DMS79 treated with DMSO at 0.1 percent for 48 hours (cell line): ENCODE measurements around the gene PDE3A.

ENCODE experiments used
- DNase-seq: peaks from one replicate; lab custom pipeline; 2025; lab: John Stamatoyannopoulos, UW

Gene PDE3A

DNA sequence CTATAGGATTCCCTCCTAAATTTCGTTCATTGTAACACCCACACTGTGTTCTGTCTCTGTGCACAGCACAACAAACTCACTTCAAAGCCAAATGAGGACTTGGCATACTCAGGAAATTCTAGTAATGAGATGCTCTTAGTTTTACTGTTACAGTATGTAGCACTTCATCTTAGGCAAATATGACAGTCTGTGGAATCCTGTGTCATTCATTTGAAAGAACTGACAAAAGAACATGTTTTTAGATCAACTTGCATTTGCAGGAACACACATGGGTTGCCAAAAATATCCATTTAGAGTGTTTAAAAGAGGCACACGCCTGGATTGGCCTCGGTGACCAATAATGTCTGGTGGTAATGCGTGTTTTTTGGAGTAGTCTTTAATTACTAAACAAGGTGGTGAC lies 56.5 kb downstream of the PDE3A start:
- DNase-seq = no peak

DNA sequence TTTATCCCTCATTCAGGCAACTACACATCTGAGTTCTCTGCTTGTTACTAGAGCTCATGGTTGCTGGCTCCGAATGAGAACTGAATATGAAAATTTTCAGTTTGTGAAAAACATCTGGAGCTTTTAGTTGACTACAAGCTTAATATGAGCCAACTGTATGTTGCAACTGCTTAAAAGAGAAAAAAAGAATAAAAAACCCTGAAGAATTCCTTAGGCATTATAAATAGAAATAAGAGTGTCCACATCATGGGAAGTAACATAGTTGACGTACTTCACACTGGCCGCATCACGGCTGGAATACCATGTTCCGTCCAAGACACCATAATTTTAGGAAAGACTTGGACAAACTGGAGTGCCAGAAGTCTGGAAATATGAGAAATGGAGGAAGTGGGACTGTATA lies 57.9 kb downstream of the PDE3A start:
- no peak for DNase-seq

DNA sequence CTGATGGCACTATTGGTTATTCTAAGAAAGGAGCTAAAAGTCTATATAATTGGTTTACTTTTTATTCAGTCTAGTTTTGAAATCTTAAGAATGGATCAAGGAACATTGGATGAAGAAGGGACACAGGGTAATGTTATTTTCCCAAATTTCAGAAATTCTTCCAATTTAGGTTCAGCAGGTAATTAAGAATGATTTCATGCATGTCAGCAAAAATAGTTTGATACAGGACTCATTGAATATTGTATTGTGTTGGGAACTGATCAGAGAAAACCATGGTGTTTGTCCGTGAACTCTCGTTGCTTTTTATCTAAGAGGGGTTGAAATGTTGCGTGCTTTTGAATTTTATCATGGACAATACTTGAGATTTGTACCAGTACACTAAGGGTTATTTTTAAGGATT lies 58.6 kb downstream of the PDE3A start:
- DNase-seq = no peak

- DNase-seq = no peak
Observed at GRCh38 chr12:20429852-20430251, 61.5 kb downstream of the PDE3A start.

GRCh38 chr12:20432290-20432689 lies 64.0 kb downstream of the PDE3A start:
- DNase-seq = no peak

DNA sequence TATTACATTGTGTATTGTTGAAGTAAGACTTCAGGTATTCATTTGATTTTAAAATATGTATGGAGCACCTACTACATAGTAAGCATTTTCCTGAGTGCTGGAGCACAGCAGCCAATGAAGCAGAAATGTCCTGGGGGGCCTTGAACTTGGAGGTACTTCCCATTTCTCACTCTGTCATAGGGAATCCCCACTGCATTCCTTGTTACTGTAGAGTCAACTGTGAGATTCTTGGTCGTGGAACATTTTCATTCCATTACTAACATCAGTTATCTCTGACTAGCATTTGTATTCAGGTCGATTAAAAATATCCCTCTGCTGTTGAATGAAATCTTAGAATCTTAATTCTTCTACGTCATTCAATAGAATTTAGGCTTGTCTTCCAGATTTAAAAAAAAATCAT lies 66.7 kb downstream of the PDE3A start:
- no peak for DNase-seq

GRCh38 chr12:20436316-20436715 lies 68.0 kb downstream of the PDE3A start:
- no peak for DNase-seq

GRCh38 chr12:20438299-20438779 lies 70.0 kb downstream of the PDE3A start:
- DNase-seq = no peak

DNA sequence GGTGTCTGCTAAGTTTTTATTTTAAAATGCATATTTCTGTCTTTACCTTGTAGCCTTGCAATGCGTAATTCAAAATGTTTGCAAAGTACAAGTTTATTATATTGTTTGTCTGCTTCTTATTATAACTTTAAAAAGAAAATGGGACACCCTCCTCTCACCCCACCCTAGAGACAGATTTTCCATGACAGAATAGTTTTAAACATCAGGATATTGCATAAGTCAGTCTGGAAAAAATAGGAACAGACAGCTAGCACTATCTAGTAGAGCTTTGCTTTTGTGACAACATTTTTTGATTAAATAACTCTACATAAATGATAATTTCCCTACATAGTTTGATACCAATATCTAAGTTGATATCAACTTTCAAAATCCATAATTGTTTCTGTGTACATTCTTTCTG lies 71.3 kb downstream of the PDE3A start:
- DNase-seq = no peak

DNA sequence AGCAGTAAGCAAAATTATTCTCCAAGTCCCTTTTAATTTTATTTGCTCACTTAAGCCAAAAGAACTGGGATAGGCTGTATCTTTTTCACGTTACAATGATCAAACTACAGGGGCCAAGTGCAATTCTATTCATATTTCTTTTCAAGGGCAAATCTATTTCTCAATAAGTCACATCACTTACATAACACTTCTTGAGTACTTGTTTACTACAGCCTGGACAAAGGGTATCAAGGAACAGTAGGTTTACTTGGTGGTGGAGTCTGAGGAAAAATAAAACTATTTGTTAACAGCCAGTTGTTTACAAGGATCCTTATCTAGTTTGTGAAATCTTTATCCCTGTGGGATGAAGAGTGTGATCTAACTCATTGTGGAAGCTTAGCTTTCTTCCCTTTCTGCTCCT lies 72.1 kb downstream of the PDE3A start:
- DNase-seq = no peak

- DNase-seq = no peak
Observed at GRCh38 chr12:20442322-20442721, 74.0 kb downstream of the PDE3A start.

- no peak for DNase-seq
Observed at GRCh38 chr12:20443255-20443654, 74.9 kb downstream of the PDE3A start.

GRCh38 chr12:20443792-20444191 lies 75.5 kb downstream of the PDE3A start:
- no peak for DNase-seq

DNA sequence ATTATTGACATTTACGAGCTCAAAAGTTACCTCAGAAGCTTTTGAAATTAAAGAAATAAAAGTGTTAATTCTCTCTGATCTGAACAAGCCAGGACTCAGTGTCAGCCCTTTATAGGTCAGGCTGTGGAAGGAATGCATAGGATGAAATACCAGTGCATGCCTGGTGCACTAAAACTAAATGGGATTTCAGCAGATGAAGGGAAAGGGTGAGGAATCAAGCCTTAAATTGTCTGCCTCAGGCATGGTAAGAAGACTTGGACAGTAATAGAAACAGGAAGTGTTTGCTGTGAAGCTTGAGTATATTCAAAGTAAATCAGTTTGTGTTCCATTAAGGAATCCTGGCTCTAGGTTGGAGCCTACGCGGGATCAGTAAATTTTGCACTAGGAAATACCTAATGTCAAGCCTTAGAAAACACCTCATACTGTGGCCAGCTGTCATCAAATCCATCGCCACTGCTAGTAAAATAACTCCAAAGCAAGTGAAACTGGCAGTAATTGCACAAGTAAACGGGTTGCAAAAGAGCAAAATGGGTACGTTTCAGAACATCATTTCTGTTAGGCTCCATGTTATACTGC lies 76.3 kb downstream of the PDE3A start:
- DNase-seq = no peak

DNA sequence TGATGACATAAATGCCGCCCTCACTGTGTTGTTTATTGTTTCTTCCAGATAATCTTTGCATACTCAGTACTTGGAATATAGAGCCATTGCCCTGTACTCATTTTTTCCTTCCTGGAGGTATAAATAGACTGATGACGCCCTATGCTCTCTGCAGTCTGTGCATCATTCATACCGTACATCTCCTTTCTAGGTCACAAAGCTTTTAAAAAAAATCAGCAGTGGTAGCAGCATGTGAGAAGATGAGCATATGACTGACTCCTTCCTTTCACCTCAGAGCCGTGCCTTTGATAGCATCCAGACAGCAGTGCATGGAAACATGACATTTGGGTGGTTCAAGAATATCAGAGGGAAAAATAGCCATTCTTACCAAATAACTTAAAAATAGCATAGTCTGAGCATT lies 77.3 kb downstream of the PDE3A start:
- DNase-seq = no peak

DNA sequence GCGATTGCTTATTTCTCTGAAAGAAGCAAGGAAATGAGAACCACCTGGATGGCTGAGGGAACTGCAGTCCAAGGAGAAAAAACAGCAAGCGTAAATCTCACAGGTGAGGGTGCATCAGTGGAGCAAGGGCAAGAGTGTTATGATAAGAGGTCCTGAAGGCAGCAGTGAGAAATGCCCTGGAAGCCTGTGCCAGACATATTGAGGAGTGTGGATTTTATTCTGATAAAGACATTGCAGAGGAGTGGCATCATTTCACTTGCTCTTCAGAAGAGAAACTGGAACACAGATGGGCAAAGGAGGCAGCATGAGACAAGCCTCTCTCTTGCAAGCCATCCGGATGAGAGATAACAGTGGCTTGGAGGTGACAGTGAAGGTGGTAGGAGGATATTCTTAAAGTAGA lies 78.5 kb downstream of the PDE3A start:
- DNase-seq = no peak

DNA sequence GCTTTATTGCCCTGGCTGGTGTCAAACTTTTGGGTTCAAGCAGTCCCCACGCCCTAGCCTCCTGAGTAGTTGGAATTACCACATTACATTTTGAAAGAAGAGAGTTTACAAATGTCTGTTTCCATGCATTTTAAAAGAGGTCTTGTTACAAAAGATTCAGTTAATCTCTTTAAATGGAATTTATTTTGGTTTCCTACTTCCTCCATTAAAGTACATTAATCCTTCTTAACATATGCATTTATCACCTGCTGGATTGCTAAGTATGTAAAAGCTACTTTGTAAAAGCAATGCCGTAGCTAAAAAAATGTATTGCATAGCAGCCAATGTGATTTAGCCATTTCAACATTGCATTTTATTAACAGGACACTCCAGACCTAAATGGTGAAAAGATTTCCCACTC lies 80.4 kb downstream of the PDE3A start:
- no peak for DNase-seq

DNA sequence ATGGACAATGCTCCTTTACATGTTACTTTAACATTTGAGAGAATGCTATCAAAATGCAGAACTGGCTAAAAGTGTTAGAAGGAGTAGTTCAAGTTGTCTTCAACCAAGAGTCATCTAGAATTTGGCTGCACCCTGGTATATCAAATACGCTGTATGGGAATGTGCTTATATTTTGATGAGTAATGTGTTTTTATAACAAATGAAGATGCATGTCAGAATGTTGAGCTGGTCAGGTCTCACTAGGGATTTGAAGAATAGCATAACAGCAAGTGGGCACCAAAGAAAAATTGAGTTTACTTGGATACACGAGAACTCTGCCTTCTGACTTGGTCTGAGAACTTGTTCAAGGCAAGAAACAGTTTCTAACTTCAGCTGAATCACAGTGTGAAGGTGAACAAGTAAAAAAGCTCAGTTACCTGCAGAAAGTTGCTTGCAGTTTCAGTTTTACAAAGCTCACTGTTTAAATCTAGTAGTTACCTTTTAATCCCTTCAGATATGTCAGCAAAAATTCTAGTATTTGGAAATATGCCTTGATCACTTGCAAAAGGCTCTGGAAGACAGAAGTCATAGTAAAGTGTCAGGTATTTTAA lies 82.3 kb downstream of the PDE3A start:
- DNase-seq = no peak

DNA sequence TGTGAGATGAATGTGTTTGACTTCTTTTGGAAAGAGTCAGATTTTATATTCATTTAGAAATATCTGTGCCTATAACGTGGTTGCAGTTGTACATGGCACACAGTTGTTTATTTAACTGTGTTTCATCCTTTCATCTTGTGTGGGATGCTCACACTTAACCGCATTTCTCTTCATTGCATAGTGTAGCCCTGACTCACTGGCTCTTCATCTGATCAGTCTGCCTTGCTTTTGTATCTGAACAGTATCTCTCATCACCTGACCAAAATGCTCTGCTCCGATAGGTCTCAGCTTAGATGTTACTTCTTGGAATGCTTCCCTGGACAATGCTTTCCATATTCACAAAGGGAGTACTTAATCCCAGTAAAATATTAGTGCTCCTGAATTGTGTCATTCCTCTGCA lies 83.4 kb downstream of the PDE3A start:
- no peak for DNase-seq

DNA sequence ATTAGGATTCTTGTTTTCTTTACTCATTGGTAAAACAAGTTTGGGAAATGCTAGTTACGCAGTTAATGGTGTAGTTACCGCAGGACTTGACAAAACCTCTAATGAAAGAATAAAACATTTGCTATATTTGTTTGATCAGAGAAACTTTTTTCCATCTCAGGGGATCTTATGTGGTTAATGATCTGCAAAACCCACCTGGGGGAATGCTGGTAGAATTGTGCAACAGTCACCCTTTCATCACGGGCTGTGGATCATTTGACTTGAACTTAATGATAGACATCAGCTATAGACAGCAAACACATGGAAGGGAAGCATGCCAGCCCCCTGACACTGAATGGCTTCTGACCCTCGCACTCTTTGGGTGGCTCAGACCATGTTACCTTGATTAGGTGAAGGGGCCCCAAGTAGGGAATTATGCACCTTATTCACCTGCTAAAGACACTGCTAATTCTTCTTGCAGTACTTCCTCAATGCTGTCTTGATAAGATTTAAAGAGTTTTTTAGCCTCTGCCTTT lies 84.2 kb downstream of the PDE3A start:
- no peak for DNase-seq

- no peak for DNase-seq
Observed at GRCh38 chr12:20453756-20454310, 85.5 kb downstream of the PDE3A start.

DNA sequence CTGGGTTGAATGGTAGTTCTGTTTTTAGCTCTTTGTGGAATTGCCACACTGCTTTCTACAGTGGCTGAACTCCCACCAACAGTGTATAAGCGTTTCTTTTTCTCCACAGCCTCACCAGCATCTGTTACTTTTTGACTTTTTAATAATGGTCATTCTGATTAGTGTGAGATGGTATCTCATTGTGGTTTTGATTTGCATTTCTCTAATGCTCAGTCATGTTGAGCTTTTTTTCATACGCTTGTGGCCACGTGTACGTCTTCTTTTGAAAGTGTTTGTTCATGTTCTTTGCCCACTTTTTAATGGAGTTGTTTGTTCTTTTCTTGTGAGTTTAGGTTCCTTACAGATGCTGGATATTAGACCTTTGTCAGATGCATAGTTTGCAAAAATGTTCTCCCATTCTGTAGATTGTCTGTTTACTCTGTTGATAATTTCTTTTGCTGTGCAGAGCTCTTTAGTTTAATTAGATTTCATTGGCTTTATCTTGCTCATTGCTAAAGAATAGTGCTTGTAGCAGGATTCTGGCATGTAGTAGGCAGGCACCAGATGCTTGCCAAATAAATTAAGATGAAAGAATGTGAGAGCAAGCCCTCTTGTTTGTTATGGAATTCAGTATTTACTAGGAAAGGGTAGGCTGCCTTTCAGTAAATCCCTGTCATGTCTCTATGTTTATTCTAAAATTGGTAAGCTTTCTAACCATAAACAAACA lies 86.8 kb downstream of the PDE3A start:
- DNase-seq = no peak

DNA sequence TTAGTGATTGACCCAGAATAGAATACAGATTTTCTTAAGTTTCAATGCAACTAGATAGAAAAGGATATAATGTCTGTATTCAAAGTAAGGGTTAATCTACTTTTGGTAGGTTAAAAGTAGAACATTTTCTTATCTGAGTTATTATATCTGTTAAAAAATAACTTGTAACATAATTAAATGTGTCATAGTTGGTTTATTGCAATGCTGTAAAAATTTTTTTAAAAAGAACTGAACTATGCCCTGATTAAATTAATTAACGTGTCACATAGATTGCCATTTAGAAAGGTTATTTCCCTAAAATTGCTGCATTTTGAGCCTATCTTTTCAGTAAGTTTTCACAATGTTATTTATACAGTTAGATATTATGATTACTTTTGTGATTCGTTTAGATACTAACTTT lies 89.2 kb downstream of the PDE3A start:
- DNase-seq = no peak
